HG03103 (cell line): ENCODE results near the gene YKT6.

ENCODE experiments used
- ATAC-seq: cut with Tn5 transposase; IDR thresholded peaks from one replicate; pipeline ENCODE4 v1.9.1; 2021; ENCODE audit warnings: low read depth; ENCODE audit not compliant: unreplicated experiment

The YKT6 gene

GRCh38 chr7:44200699-44201461 is at the start of gene YKT6:
Gene YKT6 (plus strand): TSS chr7:44200978. CDS start chr7:44201136, 158 bp downstream.
- ATAC-seq: peak; percentile 93

- ATAC-seq: no peak
Observed at GRCh38 chr7:44151956-44152355, 48.8 kb upstream of the YKT6 start.

GRCh38 chr7:44152971-44153947 is 47.5 kb upstream of the YKT6 start:
- ATAC-seq: no peak

- ATAC-seq: no peak
Observed at GRCh38 chr7:44153948-44154335, 46.8 kb upstream of the YKT6 start.

- ATAC-seq: no peak
Observed at GRCh38 chr7:44154703-44155102, 46.1 kb upstream of the YKT6 start.

GRCh38 chr7:44155191-44156185 is 45.3 kb upstream of the YKT6 start:
- no peak for ATAC-seq

- no peak for ATAC-seq
Observed at GRCh38 chr7:44156453-44157010, 44.2 kb upstream of the YKT6 start.

GRCh38 chr7:44157116-44158080 is 43.4 kb upstream of the YKT6 start:
- ATAC-seq: no peak

GRCh38 chr7:44158096-44158872 is 42.5 kb upstream of the YKT6 start:
- ATAC-seq: no peak

- ATAC-seq: no peak
Observed at GRCh38 chr7:44158873-44159631, 41.7 kb upstream of the YKT6 start.

- no peak for ATAC-seq
Observed at GRCh38 chr7:44159824-44160630, 40.8 kb upstream of the YKT6 start.

- ATAC-seq: no peak
Observed at GRCh38 chr7:44161371-44161770, 39.4 kb upstream of the YKT6 start.

- no peak for ATAC-seq
Observed at GRCh38 chr7:44162179-44162578, 38.6 kb upstream of the YKT6 start.

GRCh38 chr7:44162785-44163395 is 37.9 kb upstream of the YKT6 start:
- no peak for ATAC-seq

GRCh38 chr7:44163591-44163990 is 37.2 kb upstream of the YKT6 start:
- no peak for ATAC-seq

- ATAC-seq: no peak
Observed at GRCh38 chr7:44167920-44168319, 32.9 kb upstream of the YKT6 start.
